Transverse colon (tissue), 4 donors: ENCODE results near the gene ANKRD11. TPM values are rescaled to one million over a fixed set of nuclear protein-coding genes. Genes with fewer than 3 reads are reported as not detected.

Experiments used
- DNase-seq: peaks from one replicate; pipeline ENCODE4 v3.0.0-alpha.2; 2019
- H3K27ac ChIP-seq, 4 donors: fragments of 200-600 bp; sonication (generic); 2 replicates each; pipeline ENCODE4 v1.5.1; 2016 to 2018; ENCODE audit warnings: inconsistent platforms in 4 of 4
- H3K27me3 ChIP-seq: fragments of 200-600 bp; sonication (generic); 2 replicates; pipeline ENCODE4 v1.5.1; 2017; ENCODE audit warnings: inconsistent platforms
- H3K36me3 ChIP-seq, 4 donors: fragments of 200-600 bp; sonication (generic); 2 replicates each; pipeline ENCODE4 v1.5.1; 2017 to 2019; ENCODE audit warnings: inconsistent platforms in 4 of 4
- H3K4me1 ChIP-seq, 4 donors: fragments of 200-600 bp; sonication (generic); 2 replicates each; pipeline ENCODE4 v1.5.1; 2017 to 2020; ENCODE audit warnings: inconsistent platforms in 4 of 4
- H3K4me3 ChIP-seq, 4 donors: fragments of 200-600 bp; sonication (generic); 1 replicate in 1 of 4; 2 replicates in 3 of 4; pipeline versions ENCODE4 v1.5.1 to v1.6.1; 2017 to 2019; ENCODE audit warnings: inconsistent platforms in 4 of 4
- H3K9me3 ChIP-seq, 2 donors: fragments of 200-600 bp; sonication (generic); 2 replicates each; pipeline ENCODE4 v1.5.1; 2017 to 2019; ENCODE audit warnings: inconsistent platforms in 2 of 2
- EP300 ChIP-seq: sonication (generic); formaldehyde crosslinking; IDR thresholded peaks from one replicate; pipeline ENCODE4 v1.6.1; 2017; ENCODE audit warnings: antibody characterized with exemption, low read depth
- POLR2A ChIP-seq: fragments of 450-650 bp; IDR thresholded peaks from one replicate; pipeline ENCODE4 v1.6.1; 2016; ENCODE audit warnings: antibody characterized with exemption, mild to moderate bottlenecking, moderate library complexity
- POLR2AphosphoS5 ChIP-seq, 3 donors: sonication (generic); formaldehyde crosslinking; IDR thresholded peaks; one replicate each; pipeline ENCODE4 v1.6.1; 2016; ENCODE audit warnings: antibody characterized with exemption in 3 of 3
- WGBS, 2 donors: methylation state at CpG; one replicate each; pipeline ENCODE4 v1.1.5; 2018; ENCODE audit warnings: low coverage in 1 of 2; 5-methylcytosine and 5-hydroxymethylcytosine counted together
- in situ Hi-C, 4 donors: fragments of 200-750 bp; cut with MboI; loops; one replicate each; pipeline versions ENCODE4 v1.15.0 to v1.15.1; 2017; ENCODE audit warnings: low sequenced_read_pairs in 3 of 4, low pct_ligation_motif_present in 1 of 4, low pct_unique_long_range_greater_than_20kb in 1 of 4
- intact Hi-C: fragments of 100-400 bp; cut with DNase I; formaldehyde crosslinking; loops from one replicate; pipeline ENCODE4 v1.15.1; 2023; ENCODE audit warnings: low total_unique reads
- total RNA-seq, 4 donors: library from RNA; depleted of rRNA; stranded (reverse); fragments of >200 nt; gene quantifications; one replicate each; pipeline ENCODE4 v1.1.0, GENCODE V29; 2016
- TF ChIP-seq, protein P1 (sequence below), 5 experiments: fragments of 200-600 bp in 3 of 5; fragments of 450-650 bp in 2 of 5; sonication (generic) in 3 of 5; IDR thresholded peaks; 1 replicate in 2 of 5; 2 replicates in 3 of 5; pipeline ENCODE4 v1.5.1; 2016 to 2017; ENCODE audit warnings: antibody characterized with exemption in 5 of 5, inconsistent platforms in 3 of 5, mild to moderate bottlenecking in 2 of 5, moderate library complexity in 1 of 5

ANKRD11 gene
- total RNA-seq, 4 donors from 2014 or later = 109 to 281 (median 142) TPM

DNA sequence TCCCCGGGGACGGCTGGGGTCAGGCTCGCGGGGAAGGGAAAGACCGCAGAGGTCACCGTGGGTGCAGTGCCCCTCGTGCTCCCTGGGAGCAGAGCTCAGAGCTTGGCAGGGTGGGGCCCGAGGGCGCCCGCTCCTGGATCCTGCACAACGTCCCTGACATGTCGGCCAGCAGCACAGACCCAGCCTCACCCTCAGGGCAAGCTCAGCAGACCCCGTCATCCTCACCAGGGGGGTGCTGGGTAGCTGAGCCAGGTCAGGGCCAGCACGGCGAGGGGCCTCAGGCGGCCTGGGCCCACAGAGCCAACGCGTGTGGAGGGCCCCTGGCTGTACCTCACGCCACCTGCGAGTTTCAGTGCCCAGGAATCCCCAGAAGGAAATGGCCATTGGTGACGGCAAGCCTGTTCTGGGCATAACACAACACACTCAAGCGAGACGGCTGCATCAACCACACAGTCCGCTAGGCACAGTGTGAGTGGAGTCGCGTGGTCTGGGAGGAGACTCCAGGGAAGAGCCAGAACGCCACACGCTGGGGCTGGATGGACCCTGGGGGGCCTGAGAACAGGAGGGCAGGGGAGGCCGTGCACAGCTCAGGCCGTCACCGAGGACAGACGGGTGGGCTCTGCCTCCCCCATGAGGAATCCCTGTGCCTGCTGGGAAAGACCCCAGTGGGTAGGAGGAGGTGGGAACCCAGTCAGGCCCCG lies 212.6 kb downstream of the ANKRD11 start:
- DNase-seq = no peak
- Histone ChIP-seq H3K9me3 (no peaks in the 10 kb centered on the region), H3K27me3 (no peaks in the 10 kb centered on the region), H3K4me3 (no peak overlapping the region), H3K4me1 (no peaks in the 10 kb centered on the region), H3K27ac (no peak overlapping the region), H3K36me3 (peaks cover 0 to 46% (median 22%) of the 10 kb centered on the region in 4 donors)
- in situ Hi-C loops = no loop called here
- intact Hi-C loops = no loop called here
- no peak for TF ChIP-seq EP300
- TF ChIP-seq, protein P1, sequence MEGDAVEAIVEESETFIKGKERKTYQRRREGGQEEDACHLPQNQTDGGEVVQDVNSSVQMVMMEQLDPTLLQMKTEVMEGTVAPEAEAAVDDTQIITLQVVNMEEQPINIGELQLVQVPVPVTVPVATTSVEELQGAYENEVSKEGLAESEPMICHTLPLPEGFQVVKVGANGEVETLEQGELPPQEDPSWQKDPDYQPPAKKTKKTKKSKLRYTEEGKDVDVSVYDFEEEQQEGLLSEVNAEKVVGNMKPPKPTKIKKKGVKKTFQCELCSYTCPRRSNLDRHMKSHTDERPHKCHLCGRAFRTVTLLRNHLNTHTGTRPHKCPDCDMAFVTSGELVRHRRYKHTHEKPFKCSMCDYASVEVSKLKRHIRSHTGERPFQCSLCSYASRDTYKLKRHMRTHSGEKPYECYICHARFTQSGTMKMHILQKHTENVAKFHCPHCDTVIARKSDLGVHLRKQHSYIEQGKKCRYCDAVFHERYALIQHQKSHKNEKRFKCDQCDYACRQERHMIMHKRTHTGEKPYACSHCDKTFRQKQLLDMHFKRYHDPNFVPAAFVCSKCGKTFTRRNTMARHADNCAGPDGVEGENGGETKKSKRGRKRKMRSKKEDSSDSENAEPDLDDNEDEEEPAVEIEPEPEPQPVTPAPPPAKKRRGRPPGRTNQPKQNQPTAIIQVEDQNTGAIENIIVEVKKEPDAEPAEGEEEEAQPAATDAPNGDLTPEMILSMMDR (IDR thresholded peaks at IDR 0.05) = no peak
- TF ChIP-seq POLR2A = no peak
- TF ChIP-seq POLR2AphosphoS5 (IDR thresholded peaks at IDR 0.05) = no peak
- 86 to 91% methylated on average over 7 to 33 of the region's 33 CpGs for WGBS, 2 donors

DNA sequence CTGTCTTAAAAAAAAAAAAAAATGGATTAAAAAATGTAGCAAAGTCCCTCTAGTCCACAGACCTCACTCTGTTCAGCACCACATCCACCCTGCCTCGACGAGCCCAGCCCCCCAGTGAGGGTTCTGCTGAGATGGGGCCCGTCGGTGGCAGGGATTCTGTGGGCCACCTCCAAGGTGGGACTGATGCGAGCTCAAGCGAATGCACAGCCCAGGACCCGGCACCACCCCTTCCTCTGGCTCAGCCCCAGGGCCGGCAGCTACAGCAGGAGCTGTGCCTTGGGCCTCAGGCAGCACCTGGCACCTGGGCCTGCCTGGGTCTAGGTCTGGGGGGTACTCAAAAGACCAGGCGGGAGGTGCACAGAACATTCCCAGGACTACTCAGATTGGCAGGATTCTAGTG lies 213.3 kb downstream of the ANKRD11 start:
- in situ Hi-C loops (no loop called here), intact Hi-C loops (no loop called here)
- Histone ChIP-seq H3K4me1 (no peaks in the 10 kb centered on the region), H3K27me3 (no peaks in the 10 kb centered on the region), H3K9me3 (no peaks in the 10 kb centered on the region), H3K36me3 (peaks cover 0 to 52% (median 20%) of the 10 kb centered on the region in 4 donors), H3K4me3 (no peak overlapping the region), H3K27ac (no peak overlapping the region)
- TF ChIP-seq POLR2AphosphoS5 (IDR thresholded peaks at IDR 0.05) (no peak), EP300 (no peak), POLR2A (no peak)
- TF ChIP-seq, protein P1 (IDR thresholded peaks at IDR 0.05) = no peak
- 90% methylated on average over 9 of the region's 9 CpGs; no CpG with 5 or more reads in 1 of the 2 donors for WGBS, 2 donors
- DNase-seq = no peak

DNA sequence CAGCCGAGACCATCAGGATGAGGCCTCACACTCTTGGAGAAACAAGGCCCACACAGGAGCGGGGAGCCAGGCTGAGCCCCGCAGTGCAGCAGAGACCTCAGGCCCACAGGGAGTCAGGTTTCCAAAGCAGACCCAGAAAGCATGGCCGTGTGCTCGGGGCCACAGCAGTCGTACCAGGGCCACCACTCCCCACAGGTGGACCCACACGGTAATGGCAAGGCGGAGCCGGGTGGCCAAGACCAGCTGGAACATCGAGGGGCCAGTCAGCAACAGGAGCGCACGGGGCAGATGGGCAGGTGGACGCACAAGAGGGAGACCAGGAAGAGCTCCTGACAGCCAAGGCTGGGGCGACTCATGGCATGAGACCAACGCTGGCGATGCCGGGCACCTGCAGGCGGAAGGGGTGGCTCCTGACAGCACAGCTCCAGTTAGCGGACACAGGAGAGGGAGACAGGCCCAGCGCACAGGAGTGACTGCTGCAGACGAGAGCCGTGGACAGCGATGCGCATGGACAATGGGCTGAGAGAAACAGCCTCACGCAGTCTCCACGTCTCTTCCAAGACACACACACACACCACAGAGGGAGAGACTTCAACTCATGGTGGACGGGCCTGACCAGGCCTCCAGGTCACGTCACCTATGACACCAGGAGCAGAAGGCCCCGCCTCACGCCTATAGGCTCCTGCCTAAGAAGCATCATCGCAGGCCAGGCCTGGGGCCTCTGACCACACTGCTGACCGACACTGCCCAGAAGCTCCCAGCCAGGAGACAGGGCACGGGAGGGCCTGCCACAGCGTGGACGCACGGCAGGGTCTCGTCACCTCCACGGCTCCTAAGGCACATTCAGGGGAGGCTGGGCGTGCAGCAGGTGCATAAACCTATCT lies 214.3 kb downstream of the ANKRD11 start:
- no peaks in the 10 kb centered on the region for H3K9me3 ChIP-seq
- H3K36me3 ChIP-seq = peaks cover 0 to 54% (median 17%) of the 10 kb centered on the region in 4 donors
- 91 to 98% methylated on average over 11 to 39 of the region's 39 CpGs for WGBS, 2 donors
- TF ChIP-seq POLR2A (no peak), EP300 (no peak), POLR2AphosphoS5 (IDR thresholded peaks at IDR 0.05) (no peak)
- TF ChIP-seq, protein P1 (IDR thresholded peaks at IDR 0.05) = no peak
- H3K27me3 ChIP-seq = no peaks in the 10 kb centered on the region
- no peak overlapping the region for H3K4me3 ChIP-seq
- no peak for DNase-seq
- intact Hi-C loops (no loop called here), in situ Hi-C loops (no loop called here)
- no peak overlapping the region for H3K27ac ChIP-seq
- no peaks in the 10 kb centered on the region for H3K4me1 ChIP-seq

DNA sequence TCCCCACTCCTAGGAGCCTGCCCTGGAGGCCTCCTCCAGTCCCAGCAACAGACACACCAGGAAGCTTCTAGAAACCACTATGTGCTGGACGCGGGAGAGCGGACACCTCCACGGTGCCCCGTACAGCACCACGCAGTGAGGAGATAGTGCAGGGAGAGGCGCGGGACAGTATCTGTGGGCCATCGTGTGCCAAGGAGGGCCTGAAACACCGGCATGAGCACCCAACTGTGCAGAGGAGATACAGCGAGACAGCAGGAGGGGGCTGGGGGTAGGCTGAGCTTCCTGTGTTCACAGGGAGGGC lies 215.1 kb downstream of the ANKRD11 start:
- no peak for TF ChIP-seq POLR2AphosphoS5 (IDR thresholded peaks at IDR 0.05)
- TF ChIP-seq EP300 = no peak
- TF ChIP-seq POLR2A = no peak
- TF ChIP-seq, protein P1 (IDR thresholded peaks at IDR 0.05) = no peak
- Histone ChIP-seq H3K36me3 (peaks cover 0 to 55% (median 16%) of the 10 kb centered on the region in 4 donors), H3K27me3 (no peaks in the 10 kb centered on the region), H3K4me1 (peaks cover 0 to under 1% (median 0%) of the 10 kb centered on the region in 4 donors), H3K9me3 (no peaks in the 10 kb centered on the region), H3K4me3 (no peak overlapping the region), H3K27ac (no peak overlapping the region)
- in situ Hi-C loops (no loop called here), intact Hi-C loops (no loop called here)
- DNase-seq = no peak
- 88% methylated on average over 11 of the region's 11 CpGs; no CpG with 5 or more reads in 1 of the 2 donors for WGBS, 2 donors
